ENCODE results near the gene FAM193B.
"Not testable (repeated sequence)": the region's sequence is repeated elsewhere in the genome, so short reads cannot be mapped to it uniquely, and the experiment has no call there.

FAM193B gene

GRCh38 chr5:177536386-177536785, 18.0 kb downstream of the FAM193B start:
- DNase-seq = no peak

- DNase-seq = no peak
Observed at GRCh38 chr5:177535125-177535524, 19.2 kb downstream of the FAM193B start.

GRCh38 chr5:177534433-177534832, 19.9 kb downstream of the FAM193B start:
- not testable (repeated sequence) for DNase-seq

- DNase-seq = no peak
Observed at GRCh38 chr5:177531209-177531940, 23.0 kb downstream of the FAM193B start.

- DNase-seq = no peak
Observed at GRCh38 chr5:177530638-177531037, 23.7 kb downstream of the FAM193B start.

- no peak for DNase-seq
Observed at GRCh38 chr5:177529247-177530203, 24.8 kb downstream of the FAM193B start.

- no peak for DNase-seq
Observed at GRCh38 chr5:177528631-177529030, 25.7 kb downstream of the FAM193B start.

- DNase-seq = no peak
Observed at GRCh38 chr5:177527595-177527994, 26.8 kb downstream of the FAM193B start.

- DNase-seq = no peak
Observed at GRCh38 chr5:177526791-177527190, 27.6 kb downstream of the FAM193B start.

GRCh38 chr5:177526191-177526590, 28.2 kb downstream of the FAM193B start:
- DNase-seq = no peak

- DNase-seq = no peak
Observed at GRCh38 chr5:177524941-177525655, 29.3 kb downstream of the FAM193B start.

GRCh38 chr5:177524539-177524900, 29.8 kb downstream of the FAM193B start:
- no peak for DNase-seq

GRCh38 chr5:177523711-177524538, 30.4 kb downstream of the FAM193B start:
- DNase-seq = no peak

GRCh38 chr5:177520916-177521513, 33.3 kb downstream of the FAM193B start:
- no peak for DNase-seq

GRCh38 chr5:177520271-177520670, 34.1 kb downstream of the FAM193B start:
- DNase-seq = no peak

- DNase-seq = no peak
Observed at GRCh38 chr5:177519463-177520235, 34.7 kb downstream of the FAM193B start.

- peak; percentile 94 for DNase-seq
Observed at GRCh38 chr5:177516601-177517568, 37.5 kb downstream of the FAM193B start, which contains the start of gene DDX41. DDX41 (minus strand) TSS chr5:177516961; CDS start chr5:177516945, 16 bp downstream.

- no peak for DNase-seq
Observed at GRCh38 chr5:177515580-177515979, 38.8 kb downstream of the FAM193B start.

GRCh38 chr5:177514541-177514940, 39.8 kb downstream of the FAM193B start:
- no peak for DNase-seq

GRCh38 chr5:177513500-177513899, 40.9 kb downstream of the FAM193B start:
- DNase-seq = no peak
